ENCODE data around the gene MEF2B. TPM values are rescaled to one million over a fixed set of nuclear protein-coding genes. Genes with fewer than 3 reads are reported as not detected.
"Not testable (repeated sequence)": the region's sequence is repeated elsewhere in the genome, so short reads cannot be mapped to it uniquely, and the experiment has no call there.

MEF2B gene
- total RNA-seq, 4 donors from 2014 or later = 0.49 to 2.2 (median 0.84) TPM; not detected in 1

- peak; percentile 98 to 99 for DNase-seq (ENCODE audit: low spot score in 2 of 2)
- WGBS, 2 donors = 3 to 4% methylated on average over 37 to 38 of the region's 42 CpGs
- TF ChIP-seq POLR2A (IDR thresholded peaks at IDR 0.05) = no peak
- TF ChIP-seq CTCF (IDR thresholded peaks at IDR 0.05) = no peak
- intact Hi-C loops (cut with DNase I; ENCODE audit: low total_unique reads) = no loop called here
- H3K4me3 ChIP-seq (ENCODE audit: low read depth, poor library complexity, severe bottlenecking) = peak within 1 kb of the TSS; percentile 66
Measured at GRCh38 chr19:19138109-19138981, 31.7 kb downstream of the MEF2B start, which contains the start of gene TMEM161A. Gene TMEM161A, minus strand, starts transcription at chr19:19138478. Its CDS starts 50 bp downstream, at chr19:19138428.

GRCh38 chr19:19137556-19138108 lies 32.4 kb downstream of the MEF2B start:
- 12 to 17% methylated on average over 24 of the region's 25 CpGs for WGBS, 2 donors
- no peak for TF ChIP-seq CTCF (IDR thresholded peaks at IDR 0.05)
- no peak for TF ChIP-seq POLR2A (IDR thresholded peaks at IDR 0.05)
- intact Hi-C loops (cut with DNase I; ENCODE audit: low total_unique reads) = no loop called here
- H3K4me3 ChIP-seq (ENCODE audit: low read depth, poor library complexity, severe bottlenecking) = peak overlapping the region; percentile 66
- DNase-seq (ENCODE audit: low spot score in 2 of 2) = no peak

GRCh38 chr19:19135713-19136112 lies 34.4 kb downstream of the MEF2B start:
- DNase-seq (ENCODE audit: low spot score in 2 of 2); intact Hi-C loops (cut with DNase I; ENCODE audit: low total_unique reads); H3K4me3 ChIP-seq (ENCODE audit: low read depth, poor library complexity, severe bottlenecking): not testable (repeated sequence)
- 82 to 84% methylated on average over 6 of the region's 6 CpGs for WGBS, 2 donors

- 36 to 43% methylated on average over 17 to 19 of the region's 21 CpGs for WGBS, 2 donors
- no peak for DNase-seq (ENCODE audit: low spot score in 2 of 2)
- no peak for TF ChIP-seq POLR2A (IDR thresholded peaks at IDR 0.05)
- no peak for TF ChIP-seq CTCF (IDR thresholded peaks at IDR 0.05)
- intact Hi-C loops (cut with DNase I; ENCODE audit: low total_unique reads) = no loop called here
- no peak overlapping the region for H3K4me3 ChIP-seq (ENCODE audit: low read depth, poor library complexity, severe bottlenecking)
Measured at GRCh38 chr19:19134687-19135158, 35.3 kb downstream of the MEF2B start.

- 92 to 94% methylated on average over 6 of the region's 6 CpGs for WGBS, 2 donors
- intact Hi-C loops (cut with DNase I; ENCODE audit: low total_unique reads) = no loop called here
- no peak for DNase-seq (ENCODE audit: low spot score in 2 of 2)
- no peak for TF ChIP-seq POLR2A (IDR thresholded peaks at IDR 0.05)
- no peak for TF ChIP-seq CTCF (IDR thresholded peaks at IDR 0.05)
- H3K4me3 ChIP-seq (ENCODE audit: low read depth, poor library complexity, severe bottlenecking) = no peak overlapping the region
Measured at GRCh38 chr19:19133985-19134384, 36.1 kb downstream of the MEF2B start.

- intact Hi-C loops (cut with DNase I; ENCODE audit: low total_unique reads) = no loop called here
- no peak overlapping the region for H3K4me3 ChIP-seq (ENCODE audit: low read depth, poor library complexity, severe bottlenecking)
- no peak for DNase-seq (ENCODE audit: low spot score in 2 of 2)
- TF ChIP-seq POLR2A (IDR thresholded peaks at IDR 0.05) (no peak), CTCF (IDR thresholded peaks at IDR 0.05) (no peak)
- 98% methylated on average over 9 to 12 of the region's 12 CpGs for WGBS, 2 donors
Measured at GRCh38 chr19:19132912-19133311, 37.2 kb downstream of the MEF2B start.

Data from lower leg skin (tissue), 4 donors.